Sigmoid colon (tissue), 4 donors: Measurements from ENCODE around the gene FSTL4.

Source experiments
- CTCF ChIP-seq, 4 experiments: fragments of 450-650 bp in 3 of 4; fragments of 200-600 bp in 1 of 4; IDR thresholded peaks; one replicate each; pipeline ENCODE4 v1.5.1; 2016 to 2019; ENCODE audit warnings: antibody characterized with exemption in 4 of 4, mild to moderate bottlenecking in 3 of 4, moderate library complexity in 2 of 4
- EP300 ChIP-seq, 4 donors: sonication (generic); formaldehyde crosslinking; IDR thresholded peaks; one replicate each; pipeline ENCODE4 v1.6.1; 2017; ENCODE audit warnings: antibody characterized with exemption in 4 of 4

- TF ChIP-seq EP300 (IDR thresholded peaks at IDR 0.05) (no peak), CTCF (IDR thresholded peaks at IDR 0.05) (no peak)
Measured at GRCh38 chr5:133404724-133405123, 207.6 kb downstream of the FSTL4 start.
